ENCODE measurements around the gene RGS9. TPM values are rescaled to one million over a fixed set of nuclear protein-coding genes. Genes with fewer than 3 reads are reported as not detected.

The RGS9 gene
- total and polyA plus RNA-seq, 4 donors = 1.0 to 4.0 (median 2.1) TPM

DNA sequence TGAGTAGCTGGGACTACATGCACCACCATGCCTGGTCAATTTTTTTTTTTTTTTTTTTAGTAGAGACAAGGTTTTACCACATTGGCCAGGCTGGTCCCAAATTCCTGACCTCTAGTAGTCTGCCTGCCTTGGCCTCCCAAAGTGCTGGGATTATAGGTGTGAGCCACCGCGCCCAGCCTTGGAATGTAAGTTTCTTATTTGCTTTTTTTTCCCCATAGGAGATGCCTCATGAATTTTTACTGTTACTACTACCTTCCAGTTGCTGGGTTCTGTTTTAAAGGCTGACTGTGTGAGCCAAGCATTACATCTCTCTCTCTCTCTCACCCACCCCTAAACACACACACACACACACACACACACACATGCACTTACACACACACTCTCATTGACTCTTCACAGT, 112.6 kb downstream of the RGS9 start:
- H3K9me3 ChIP-seq (ENCODE audit: control insufficient read depth in 4 of 4, low read length in 3 of 4) = no peaks in the 10 kb centered on the region
- TF ChIP-seq NR2F2 (IDR thresholded peaks at IDR 0.05) (no peak), FOXA2 (IDR thresholded peaks at IDR 0.05) (no peak), TAF1 (conservative IDR thresholded peaks at IDR 0.05) (no peak), SP1 (IDR thresholded peaks at IDR 0.05) (no peak), FOXA1 (IDR thresholded peaks at IDR 0.05) (no peak), HNF4A (conservative IDR thresholded peaks at IDR 0.05) (no peak), YY1 (IDR thresholded peaks at IDR 0.05) (no peak), EGR1 (IDR thresholded peaks at IDR 0.05; ENCODE audit: low read depth in 2 of 2) (no peak), GABPA (IDR thresholded peaks at IDR 0.05 in 1 of 2, conservative IDR thresholded peaks at IDR 0.05 in 1 of 2) (no peak), JUND (IDR thresholded peaks at IDR 0.05) (no peak), HNF4G (IDR thresholded peaks at IDR 0.05) (no peak), RXRA (IDR thresholded peaks at IDR 0.05) (no peak)
- TF ChIP-seq, protein P1, sequence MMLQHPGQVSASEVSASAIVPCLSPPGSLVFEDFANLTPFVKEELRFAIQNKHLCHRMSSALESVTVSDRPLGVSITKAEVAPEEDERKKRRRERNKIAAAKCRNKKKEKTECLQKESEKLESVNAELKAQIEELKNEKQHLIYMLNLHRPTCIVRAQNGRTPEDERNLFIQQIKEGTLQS (IDR thresholded peaks at IDR 0.05) = no peak
- TF ChIP-seq, protein P2, sequence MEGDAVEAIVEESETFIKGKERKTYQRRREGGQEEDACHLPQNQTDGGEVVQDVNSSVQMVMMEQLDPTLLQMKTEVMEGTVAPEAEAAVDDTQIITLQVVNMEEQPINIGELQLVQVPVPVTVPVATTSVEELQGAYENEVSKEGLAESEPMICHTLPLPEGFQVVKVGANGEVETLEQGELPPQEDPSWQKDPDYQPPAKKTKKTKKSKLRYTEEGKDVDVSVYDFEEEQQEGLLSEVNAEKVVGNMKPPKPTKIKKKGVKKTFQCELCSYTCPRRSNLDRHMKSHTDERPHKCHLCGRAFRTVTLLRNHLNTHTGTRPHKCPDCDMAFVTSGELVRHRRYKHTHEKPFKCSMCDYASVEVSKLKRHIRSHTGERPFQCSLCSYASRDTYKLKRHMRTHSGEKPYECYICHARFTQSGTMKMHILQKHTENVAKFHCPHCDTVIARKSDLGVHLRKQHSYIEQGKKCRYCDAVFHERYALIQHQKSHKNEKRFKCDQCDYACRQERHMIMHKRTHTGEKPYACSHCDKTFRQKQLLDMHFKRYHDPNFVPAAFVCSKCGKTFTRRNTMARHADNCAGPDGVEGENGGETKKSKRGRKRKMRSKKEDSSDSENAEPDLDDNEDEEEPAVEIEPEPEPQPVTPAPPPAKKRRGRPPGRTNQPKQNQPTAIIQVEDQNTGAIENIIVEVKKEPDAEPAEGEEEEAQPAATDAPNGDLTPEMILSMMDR (IDR thresholded peaks at IDR 0.05; ENCODE audit: low read depth, low read length, missing input control) = no peak
- TF ChIP-seq, protein P3, sequence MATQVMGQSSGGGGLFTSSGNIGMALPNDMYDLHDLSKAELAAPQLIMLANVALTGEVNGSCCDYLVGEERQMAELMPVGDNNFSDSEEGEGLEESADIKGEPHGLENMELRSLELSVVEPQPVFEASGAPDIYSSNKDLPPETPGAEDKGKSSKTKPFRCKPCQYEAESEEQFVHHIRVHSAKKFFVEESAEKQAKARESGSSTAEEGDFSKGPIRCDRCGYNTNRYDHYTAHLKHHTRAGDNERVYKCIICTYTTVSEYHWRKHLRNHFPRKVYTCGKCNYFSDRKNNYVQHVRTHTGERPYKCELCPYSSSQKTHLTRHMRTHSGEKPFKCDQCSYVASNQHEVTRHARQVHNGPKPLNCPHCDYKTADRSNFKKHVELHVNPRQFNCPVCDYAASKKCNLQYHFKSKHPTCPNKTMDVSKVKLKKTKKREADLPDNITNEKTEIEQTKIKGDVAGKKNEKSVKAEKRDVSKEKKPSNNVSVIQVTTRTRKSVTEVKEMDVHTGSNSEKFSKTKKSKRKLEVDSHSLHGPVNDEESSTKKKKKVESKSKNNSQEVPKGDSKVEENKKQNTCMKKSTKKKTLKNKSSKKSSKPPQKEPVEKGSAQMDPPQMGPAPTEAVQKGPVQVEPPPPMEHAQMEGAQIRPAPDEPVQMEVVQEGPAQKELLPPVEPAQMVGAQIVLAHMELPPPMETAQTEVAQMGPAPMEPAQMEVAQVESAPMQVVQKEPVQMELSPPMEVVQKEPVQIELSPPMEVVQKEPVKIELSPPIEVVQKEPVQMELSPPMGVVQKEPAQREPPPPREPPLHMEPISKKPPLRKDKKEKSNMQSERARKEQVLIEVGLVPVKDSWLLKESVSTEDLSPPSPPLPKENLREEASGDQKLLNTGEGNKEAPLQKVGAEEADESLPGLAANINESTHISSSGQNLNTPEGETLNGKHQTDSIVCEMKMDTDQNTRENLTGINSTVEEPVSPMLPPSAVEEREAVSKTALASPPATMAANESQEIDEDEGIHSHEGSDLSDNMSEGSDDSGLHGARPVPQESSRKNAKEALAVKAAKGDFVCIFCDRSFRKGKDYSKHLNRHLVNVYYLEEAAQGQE (IDR thresholded peaks at IDR 0.05) = no peak
- TF ChIP-seq, protein P4, sequence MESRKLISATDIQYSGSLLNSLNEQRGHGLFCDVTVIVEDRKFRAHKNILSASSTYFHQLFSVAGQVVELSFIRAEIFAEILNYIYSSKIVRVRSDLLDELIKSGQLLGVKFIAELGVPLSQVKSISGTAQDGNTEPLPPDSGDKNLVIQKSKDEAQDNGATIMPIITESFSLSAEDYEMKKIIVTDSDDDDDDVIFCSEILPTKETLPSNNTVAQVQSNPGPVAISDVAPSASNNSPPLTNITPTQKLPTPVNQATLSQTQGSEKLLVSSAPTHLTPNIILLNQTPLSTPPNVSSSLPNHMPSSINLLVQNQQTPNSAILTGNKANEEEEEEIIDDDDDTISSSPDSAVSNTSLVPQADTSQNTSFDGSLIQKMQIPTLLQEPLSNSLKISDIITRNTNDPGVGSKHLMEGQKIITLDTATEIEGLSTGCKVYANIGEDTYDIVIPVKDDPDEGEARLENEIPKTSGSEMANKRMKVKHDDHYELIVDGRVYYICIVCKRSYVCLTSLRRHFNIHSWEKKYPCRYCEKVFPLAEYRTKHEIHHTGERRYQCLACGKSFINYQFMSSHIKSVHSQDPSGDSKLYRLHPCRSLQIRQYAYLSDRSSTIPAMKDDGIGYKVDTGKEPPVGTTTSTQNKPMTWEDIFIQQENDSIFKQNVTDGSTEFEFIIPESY (IDR thresholded peaks at IDR 0.05) = no peak
- TF ChIP-seq, protein P5, sequence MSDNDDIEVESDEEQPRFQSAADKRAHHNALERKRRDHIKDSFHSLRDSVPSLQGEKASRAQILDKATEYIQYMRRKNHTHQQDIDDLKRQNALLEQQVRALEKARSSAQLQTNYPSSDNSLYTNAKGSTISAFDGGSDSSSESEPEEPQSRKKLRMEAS (IDR thresholded peaks at IDR 0.05) = no peak
- 99% methylated on average over 2 of the region's 2 CpGs for WGBS
- H3K27me3 ChIP-seq (ENCODE audit: control insufficient read depth in 4 of 4, insufficient read depth in 4 of 4, low read length in 3 of 4) = peaks cover 0 to 6% (median 0%) of the 10 kb centered on the region in 4 donors
- no peak overlapping the region for H3K9ac ChIP-seq (ENCODE audit: low read depth in 1 of 2, low read length in 2 of 2)
- no peak overlapping the region for H3K4me3 ChIP-seq (ENCODE audit: low read depth in 1 of 3, low read length in 3 of 3)
- H3K4me1 ChIP-seq (ENCODE audit: control insufficient read depth in 4 of 4, insufficient read depth in 4 of 4, low read length in 3 of 4) = no peaks in the 10 kb centered on the region
- no peak for DNase-seq (ENCODE audit: low spot score)
- no peaks in the 10 kb centered on the region for H3K36me3 ChIP-seq (ENCODE audit: control insufficient read depth in 4 of 4, insufficient read depth in 3 of 4, low read depth in 1 of 4, low read length in 3 of 4)
- H3K27ac ChIP-seq (ENCODE audit: low read depth in 1 of 2, low read length in 2 of 2) = no peak overlapping the region

DNA sequence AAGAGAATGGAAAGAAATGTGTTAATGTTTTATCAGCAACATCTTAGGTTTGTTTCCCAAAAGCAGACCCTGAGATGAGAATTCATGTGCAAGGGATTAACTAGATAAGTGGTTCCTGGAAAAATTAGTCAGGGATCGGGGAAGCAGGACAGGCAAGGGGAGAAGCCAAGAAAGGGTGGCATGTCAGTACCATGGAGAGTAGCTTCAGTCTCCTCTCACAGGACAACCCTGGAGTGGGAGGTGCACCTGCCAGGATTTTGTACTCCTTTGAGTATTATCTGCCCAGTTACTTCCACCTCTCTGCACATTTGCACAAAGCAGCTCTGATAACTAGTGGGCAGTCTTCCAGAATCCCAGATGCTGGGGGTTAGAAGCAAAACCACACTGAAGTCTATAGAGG, 117.0 kb downstream of the RGS9 start:
- TF ChIP-seq, protein P3 (IDR thresholded peaks at IDR 0.05) = peak; percentile 96
- TF ChIP-seq HNF4G (IDR thresholded peaks at IDR 0.05) = no peak
- Histone ChIP-seq H3K27me3 (ENCODE audit: control insufficient read depth in 4 of 4, insufficient read depth in 4 of 4, low read length in 3 of 4) (peaks cover 0 to 13% (median 0%) of the 10 kb centered on the region in 4 donors), H3K27ac (ENCODE audit: low read depth in 1 of 2, low read length in 2 of 2) (no peak overlapping the region), H3K9ac (ENCODE audit: low read depth in 1 of 2, low read length in 2 of 2) (no peak overlapping the region), H3K36me3 (ENCODE audit: control insufficient read depth in 4 of 4, insufficient read depth in 3 of 4, low read depth in 1 of 4, low read length in 3 of 4) (no peaks in the 10 kb centered on the region), H3K4me1 (ENCODE audit: control insufficient read depth in 4 of 4, insufficient read depth in 4 of 4, low read length in 3 of 4) (no peaks in the 10 kb centered on the region), H3K9me3 (ENCODE audit: control insufficient read depth in 4 of 4, low read length in 3 of 4) (no peaks in the 10 kb centered on the region), H3K4me3 (ENCODE audit: low read depth in 1 of 3, low read length in 3 of 3) (no peak overlapping the region)
- 41% methylated on average over 1 of the region's 1 CpG for WGBS
- DNase-seq (ENCODE audit: low spot score) = no peak

Data from liver (tissue), 9 donors.